GM23338 (cell line): ENCODE measurements around the gene STX1B. TPM values are rescaled to one million over a fixed set of nuclear protein-coding genes. Genes with fewer than 3 reads are reported as not detected.

ENCODE experiments used
- ATAC-seq: fragments of 200-7000 bp; cut with Tn5 transposase; 3 replicates; pipeline ENCODE4 v1.9.1; 2020
- DNase-seq: peaks from one replicate; pipeline ENCODE4 v3.0.0-alpha.2; 2015; ENCODE audit warnings: low spot score
- H2AFZ ChIP-seq: fragments of 200-600 bp; sonication (generic); 2 replicates; pipeline ENCODE4 v1.8.0; 2016; ENCODE audit warnings: antibody characterized with exemption, mild to moderate bottlenecking, moderate library complexity
- H3F3A ChIP-seq: fragments of 200-600 bp; sonication (generic); replicated peaks from 2 replicates; pipeline ENCODE4 v1.8.0; 2017; ENCODE audit warnings: antibody characterized with exemption, mixed run types, low read depth
- H3K27ac ChIP-seq: fragments of 200-600 bp; sonication (generic); 2 replicates; pipeline ENCODE4 v1.6.1; 2016; ENCODE audit warnings: low read depth
- H3K27me3 ChIP-seq: fragments of 200-600 bp; sonication (generic); 2 replicates; pipeline ENCODE4 v1.8.0; 2016; ENCODE audit warnings: mild to moderate bottlenecking, mixed run types, moderate library complexity; ENCODE audit not compliant: insufficient read depth
- H3K36me3 ChIP-seq: fragments of 200-600 bp; sonication (generic); 2 replicates; pipeline ENCODE4 v1.8.0; 2016; ENCODE audit warnings: mild to moderate bottlenecking; ENCODE audit not compliant: insufficient read depth
- H3K4me1 ChIP-seq: fragments of 200-600 bp; sonication (generic); 2 replicates; pipeline ENCODE4 v1.8.0; 2016; ENCODE audit warnings: mild to moderate bottlenecking, moderate library complexity; ENCODE audit not compliant: insufficient read depth
- H3K4me2 ChIP-seq: fragments of 200-600 bp; sonication (generic); 2 replicates; pipeline ENCODE4 v1.7.1; 2017; ENCODE audit warnings: mixed run types
- H3K4me3 ChIP-seq: fragments of 200-600 bp; sonication (generic); 2 replicates; pipeline ENCODE4 v1.6.1; 2016; ENCODE audit warnings: mixed run types
- H3K79me2 ChIP-seq: fragments of 200-600 bp; sonication (generic); replicated peaks from 2 replicates; pipeline ENCODE4 v1.8.0; 2017; ENCODE audit warnings: mild to moderate bottlenecking; ENCODE audit not compliant: insufficient read depth
- H3K9me2 ChIP-seq: fragments of 200-600 bp; sonication (generic); 2 replicates; pipeline ENCODE4 v1.8.0; 2017; ENCODE audit not compliant: insufficient read depth
- H4K20me1 ChIP-seq: fragments of 200-600 bp; sonication (generic); replicated peaks from 2 replicates; pipeline ENCODE4 v1.8.0; 2017; ENCODE audit warnings: mild to moderate bottlenecking; ENCODE audit not compliant: insufficient read depth
- H3K27ac Mint-ChIP-seq: 2 replicates; pipeline ENCODE4 v1.8.0; 2020; ENCODE audit warnings: inconsistent platforms, mild to moderate bottlenecking, moderate library complexity, mixed read lengths
- H3K27me3 Mint-ChIP-seq: 3 replicates; pipeline ENCODE4 v1.8.0; 2022; ENCODE audit warnings: low read depth, mild to moderate bottlenecking, moderate library complexity, mixed read lengths, inconsistent platforms; ENCODE audit not compliant: insufficient read depth, poor library complexity
- H3K36me3 Mint-ChIP-seq: 3 replicates; pipeline ENCODE4 v1.8.0; 2021; ENCODE audit warnings: low read depth, mild to moderate bottlenecking, inconsistent platforms, moderate library complexity, mixed read lengths
- H3K4me1 Mint-ChIP-seq: 3 replicates; pipeline ENCODE4 v1.8.0; 2020; ENCODE audit warnings: mild to moderate bottlenecking, inconsistent platforms, mixed read lengths
- H3K4me3 Mint-ChIP-seq: 3 replicates; pipeline ENCODE4 v1.8.0; 2021; ENCODE audit warnings: moderate library complexity, mild to moderate bottlenecking, inconsistent platforms, mixed read lengths
- H3K9me3 Mint-ChIP-seq: 3 replicates; pipeline ENCODE4 v1.8.0; 2020; ENCODE audit warnings: moderate library complexity, mild to moderate bottlenecking, inconsistent platforms, mixed read lengths
- CREB1 ChIP-seq: fragments of 250-450 bp; sonication (Bioruptor Pico); IDR thresholded peaks from 2 replicates; pipeline ENCODE4 v1.5.0; 2020; ENCODE audit warnings: low read depth, mild to moderate bottlenecking, moderate library complexity
- EZH2 ChIP-seq: fragments of 200-600 bp; sonication (generic); IDR thresholded peaks from one replicate; pipeline ENCODE4 v1.8.0; 2017; ENCODE audit warnings: antibody characterized with exemption, mild to moderate bottlenecking, low read depth; ENCODE audit not compliant: unreplicated experiment
- EZH2phosphoT487 ChIP-seq: fragments of 200-600 bp; sonication (generic); IDR thresholded peaks from one replicate; pipeline ENCODE4 v1.8.1; 2018; ENCODE audit warnings: antibody characterized with exemption; ENCODE audit not compliant: unreplicated experiment
- JUNB ChIP-seq: IDR thresholded peaks from one replicate; pipeline ENCODE4 v1.6.1; 2016; ENCODE audit warnings: antibody characterized with exemption; ENCODE audit not compliant: unreplicated experiment
- NANOG ChIP-seq: IDR thresholded peaks from 2 replicates; pipeline ENCODE4 v1.6.1; 2016; ENCODE audit warnings: antibody characterized with exemption, borderline replicate concordance
- POLR2AphosphoS5 ChIP-seq: IDR thresholded peaks from 2 replicates; pipeline ENCODE4 v1.6.1; 2016; ENCODE audit warnings: antibody characterized with exemption, low read depth
- STAT1 ChIP-seq: IDR thresholded peaks from one replicate; pipeline ENCODE4 v1.6.1; 2016; ENCODE audit warnings: antibody characterized with exemption; ENCODE audit not compliant: unreplicated experiment
- ZNF114 ChIP-seq: fragments of 250-450 bp; sonication (Bioruptor Pico); IDR thresholded peaks from 2 replicates; pipeline ENCODE4 v1.5.0; 2020; ENCODE audit warnings: mild to moderate bottlenecking, moderate library complexity
- ZNF331 ChIP-seq: fragments of 250-450 bp; sonication (Bioruptor Pico); IDR thresholded peaks from 2 replicates; pipeline ENCODE4 v1.5.0; 2020; ENCODE audit warnings: low read depth, mild to moderate bottlenecking, moderate library complexity
- polyA plus RNA-seq: library from polyadenylated mRNA; unstranded; fragments of >200 nt; fragmentation: Nextera tagmentation; extraction: Ambion mirVana; gene quantifications from 2 replicates; pipeline ENCODE4 v1.2.1, GENCODE V29; 2016
- total RNA-seq: library from RNA; depleted of rRNA; stranded (reverse); fragments of >200 nt; shearing (Covaris generic); gene quantifications from 2 replicates; pipeline ENCODE4 v1.2.3, GENCODE V29; 2014
- TF ChIP-seq, protein P1 (sequence below): IDR thresholded peaks from 2 replicates; pipeline ENCODE4 v1.6.1; 2016; ENCODE audit warnings: antibody characterized with exemption
- TF ChIP-seq, protein P2 (sequence below): IDR thresholded peaks from one replicate; pipeline ENCODE4 v1.6.1; 2018; ENCODE audit warnings: antibody characterized with exemption; ENCODE audit not compliant: unreplicated experiment
- TF ChIP-seq, protein P3 (sequence below), 2 experiments: fragments of 200-600 bp in 1 of 2; sonication (generic) in 1 of 2; conservative IDR thresholded peaks; 2 replicates each; pipeline versions ENCODE4 v1.5.1 to v1.6.1; 2016 to 2017; ENCODE audit warnings: antibody characterized with exemption in 2 of 2, low read depth in 2 of 2, mild to moderate bottlenecking in 2 of 2, moderate library complexity in 1 of 2
- TF ChIP-seq, protein P4 (sequence below): fragments of 250-450 bp; sonication (Bioruptor Pico); IDR thresholded peaks from 2 replicates; pipeline ENCODE4 v1.5.0; 2020; ENCODE audit warnings: mild to moderate bottlenecking, moderate library complexity

STX1B gene
- total and polyA plus RNA-seq, 2 experiments from 2014 or later, result 1.7 to 9.5 TPM

DNA sequence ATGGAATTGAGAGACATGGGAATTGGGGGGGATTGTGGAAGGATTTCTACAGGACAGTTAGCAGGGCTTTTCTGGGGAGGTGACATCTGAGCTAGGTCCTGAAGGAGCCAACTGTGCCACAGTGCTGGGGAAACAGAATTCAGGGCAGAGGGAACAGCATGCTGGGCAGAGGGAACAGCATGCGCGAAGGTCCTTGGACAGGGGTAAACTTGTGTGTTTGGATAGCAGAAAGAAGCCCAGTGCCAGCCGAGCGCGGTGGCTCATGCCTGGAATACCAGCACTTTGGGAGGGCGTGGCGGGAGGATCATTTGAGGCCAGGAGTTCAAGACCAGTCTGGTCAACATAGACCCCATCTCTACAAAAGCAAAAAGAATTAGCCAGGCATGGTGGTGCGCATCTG lies 3.8 kb downstream of the STX1B start:
- H3K27me3 ChIP-seq, result no peaks in the 10 kb centered on the region
- H4K20me1 ChIP-seq, result 0 out of 2 replicates have a peak, but pooled peaks cover 5% of the 10 kb centered on the region
- H3K9me2 ChIP-seq, result no peaks in the 10 kb centered on the region
- no peak for DNase-seq
- no peak overlapping the region for H3K4me3 ChIP-seq
- ATAC-seq, result no peak
- no peaks in the 10 kb centered on the region; the same call in 2 of the 3 replicates for H3K9me3 Mint-ChIP-seq
- H3K4me1 ChIP-seq, result no peaks in the 10 kb centered on the region; the same call in 1 of the 2 replicates
- no peaks in the 10 kb centered on the region; the same call in 2 of the 3 replicates for H3K36me3 Mint-ChIP-seq
- no peak overlapping the region; the same call in 2 of the 3 replicates for H3K4me3 Mint-ChIP-seq
- peaks cover 20% of the 10 kb centered on the region for H3K4me1 Mint-ChIP-seq
- H3K36me3 ChIP-seq, result no peaks in the 10 kb centered on the region; the same call in 1 of the 2 replicates
- peaks cover 14% of the 10 kb centered on the region for H3K79me2 ChIP-seq
- no peak overlapping the region for H3K27ac Mint-ChIP-seq
- H3K27ac ChIP-seq, result no peak overlapping the region
- TF ChIP-seq EZH2phosphoT487 (no peak), JUNB (no peak), ZNF331 (CRISPR knock-in tag) (no peak), POLR2AphosphoS5 (no peak), NANOG (no peak), EZH2 (no peak), STAT1 (no peak), ZNF114 (CRISPR knock-in tag) (no peak), CREB1 (CRISPR knock-in tag) (no peak)
- TF ChIP-seq, protein P1, sequence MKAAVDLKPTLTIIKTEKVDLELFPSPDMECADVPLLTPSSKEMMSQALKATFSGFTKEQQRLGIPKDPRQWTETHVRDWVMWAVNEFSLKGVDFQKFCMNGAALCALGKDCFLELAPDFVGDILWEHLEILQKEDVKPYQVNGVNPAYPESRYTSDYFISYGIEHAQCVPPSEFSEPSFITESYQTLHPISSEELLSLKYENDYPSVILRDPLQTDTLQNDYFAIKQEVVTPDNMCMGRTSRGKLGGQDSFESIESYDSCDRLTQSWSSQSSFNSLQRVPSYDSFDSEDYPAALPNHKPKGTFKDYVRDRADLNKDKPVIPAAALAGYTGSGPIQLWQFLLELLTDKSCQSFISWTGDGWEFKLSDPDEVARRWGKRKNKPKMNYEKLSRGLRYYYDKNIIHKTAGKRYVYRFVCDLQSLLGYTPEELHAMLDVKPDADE, result no peak
- TF ChIP-seq, protein P2, sequence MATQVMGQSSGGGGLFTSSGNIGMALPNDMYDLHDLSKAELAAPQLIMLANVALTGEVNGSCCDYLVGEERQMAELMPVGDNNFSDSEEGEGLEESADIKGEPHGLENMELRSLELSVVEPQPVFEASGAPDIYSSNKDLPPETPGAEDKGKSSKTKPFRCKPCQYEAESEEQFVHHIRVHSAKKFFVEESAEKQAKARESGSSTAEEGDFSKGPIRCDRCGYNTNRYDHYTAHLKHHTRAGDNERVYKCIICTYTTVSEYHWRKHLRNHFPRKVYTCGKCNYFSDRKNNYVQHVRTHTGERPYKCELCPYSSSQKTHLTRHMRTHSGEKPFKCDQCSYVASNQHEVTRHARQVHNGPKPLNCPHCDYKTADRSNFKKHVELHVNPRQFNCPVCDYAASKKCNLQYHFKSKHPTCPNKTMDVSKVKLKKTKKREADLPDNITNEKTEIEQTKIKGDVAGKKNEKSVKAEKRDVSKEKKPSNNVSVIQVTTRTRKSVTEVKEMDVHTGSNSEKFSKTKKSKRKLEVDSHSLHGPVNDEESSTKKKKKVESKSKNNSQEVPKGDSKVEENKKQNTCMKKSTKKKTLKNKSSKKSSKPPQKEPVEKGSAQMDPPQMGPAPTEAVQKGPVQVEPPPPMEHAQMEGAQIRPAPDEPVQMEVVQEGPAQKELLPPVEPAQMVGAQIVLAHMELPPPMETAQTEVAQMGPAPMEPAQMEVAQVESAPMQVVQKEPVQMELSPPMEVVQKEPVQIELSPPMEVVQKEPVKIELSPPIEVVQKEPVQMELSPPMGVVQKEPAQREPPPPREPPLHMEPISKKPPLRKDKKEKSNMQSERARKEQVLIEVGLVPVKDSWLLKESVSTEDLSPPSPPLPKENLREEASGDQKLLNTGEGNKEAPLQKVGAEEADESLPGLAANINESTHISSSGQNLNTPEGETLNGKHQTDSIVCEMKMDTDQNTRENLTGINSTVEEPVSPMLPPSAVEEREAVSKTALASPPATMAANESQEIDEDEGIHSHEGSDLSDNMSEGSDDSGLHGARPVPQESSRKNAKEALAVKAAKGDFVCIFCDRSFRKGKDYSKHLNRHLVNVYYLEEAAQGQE, result no peak
- TF ChIP-seq, protein P3, sequence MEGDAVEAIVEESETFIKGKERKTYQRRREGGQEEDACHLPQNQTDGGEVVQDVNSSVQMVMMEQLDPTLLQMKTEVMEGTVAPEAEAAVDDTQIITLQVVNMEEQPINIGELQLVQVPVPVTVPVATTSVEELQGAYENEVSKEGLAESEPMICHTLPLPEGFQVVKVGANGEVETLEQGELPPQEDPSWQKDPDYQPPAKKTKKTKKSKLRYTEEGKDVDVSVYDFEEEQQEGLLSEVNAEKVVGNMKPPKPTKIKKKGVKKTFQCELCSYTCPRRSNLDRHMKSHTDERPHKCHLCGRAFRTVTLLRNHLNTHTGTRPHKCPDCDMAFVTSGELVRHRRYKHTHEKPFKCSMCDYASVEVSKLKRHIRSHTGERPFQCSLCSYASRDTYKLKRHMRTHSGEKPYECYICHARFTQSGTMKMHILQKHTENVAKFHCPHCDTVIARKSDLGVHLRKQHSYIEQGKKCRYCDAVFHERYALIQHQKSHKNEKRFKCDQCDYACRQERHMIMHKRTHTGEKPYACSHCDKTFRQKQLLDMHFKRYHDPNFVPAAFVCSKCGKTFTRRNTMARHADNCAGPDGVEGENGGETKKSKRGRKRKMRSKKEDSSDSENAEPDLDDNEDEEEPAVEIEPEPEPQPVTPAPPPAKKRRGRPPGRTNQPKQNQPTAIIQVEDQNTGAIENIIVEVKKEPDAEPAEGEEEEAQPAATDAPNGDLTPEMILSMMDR (conservative IDR thresholded peaks at IDR 0.05; ENCODE audit: low read depth in 2 of 2), result no peak
- TF ChIP-seq, protein P4, sequence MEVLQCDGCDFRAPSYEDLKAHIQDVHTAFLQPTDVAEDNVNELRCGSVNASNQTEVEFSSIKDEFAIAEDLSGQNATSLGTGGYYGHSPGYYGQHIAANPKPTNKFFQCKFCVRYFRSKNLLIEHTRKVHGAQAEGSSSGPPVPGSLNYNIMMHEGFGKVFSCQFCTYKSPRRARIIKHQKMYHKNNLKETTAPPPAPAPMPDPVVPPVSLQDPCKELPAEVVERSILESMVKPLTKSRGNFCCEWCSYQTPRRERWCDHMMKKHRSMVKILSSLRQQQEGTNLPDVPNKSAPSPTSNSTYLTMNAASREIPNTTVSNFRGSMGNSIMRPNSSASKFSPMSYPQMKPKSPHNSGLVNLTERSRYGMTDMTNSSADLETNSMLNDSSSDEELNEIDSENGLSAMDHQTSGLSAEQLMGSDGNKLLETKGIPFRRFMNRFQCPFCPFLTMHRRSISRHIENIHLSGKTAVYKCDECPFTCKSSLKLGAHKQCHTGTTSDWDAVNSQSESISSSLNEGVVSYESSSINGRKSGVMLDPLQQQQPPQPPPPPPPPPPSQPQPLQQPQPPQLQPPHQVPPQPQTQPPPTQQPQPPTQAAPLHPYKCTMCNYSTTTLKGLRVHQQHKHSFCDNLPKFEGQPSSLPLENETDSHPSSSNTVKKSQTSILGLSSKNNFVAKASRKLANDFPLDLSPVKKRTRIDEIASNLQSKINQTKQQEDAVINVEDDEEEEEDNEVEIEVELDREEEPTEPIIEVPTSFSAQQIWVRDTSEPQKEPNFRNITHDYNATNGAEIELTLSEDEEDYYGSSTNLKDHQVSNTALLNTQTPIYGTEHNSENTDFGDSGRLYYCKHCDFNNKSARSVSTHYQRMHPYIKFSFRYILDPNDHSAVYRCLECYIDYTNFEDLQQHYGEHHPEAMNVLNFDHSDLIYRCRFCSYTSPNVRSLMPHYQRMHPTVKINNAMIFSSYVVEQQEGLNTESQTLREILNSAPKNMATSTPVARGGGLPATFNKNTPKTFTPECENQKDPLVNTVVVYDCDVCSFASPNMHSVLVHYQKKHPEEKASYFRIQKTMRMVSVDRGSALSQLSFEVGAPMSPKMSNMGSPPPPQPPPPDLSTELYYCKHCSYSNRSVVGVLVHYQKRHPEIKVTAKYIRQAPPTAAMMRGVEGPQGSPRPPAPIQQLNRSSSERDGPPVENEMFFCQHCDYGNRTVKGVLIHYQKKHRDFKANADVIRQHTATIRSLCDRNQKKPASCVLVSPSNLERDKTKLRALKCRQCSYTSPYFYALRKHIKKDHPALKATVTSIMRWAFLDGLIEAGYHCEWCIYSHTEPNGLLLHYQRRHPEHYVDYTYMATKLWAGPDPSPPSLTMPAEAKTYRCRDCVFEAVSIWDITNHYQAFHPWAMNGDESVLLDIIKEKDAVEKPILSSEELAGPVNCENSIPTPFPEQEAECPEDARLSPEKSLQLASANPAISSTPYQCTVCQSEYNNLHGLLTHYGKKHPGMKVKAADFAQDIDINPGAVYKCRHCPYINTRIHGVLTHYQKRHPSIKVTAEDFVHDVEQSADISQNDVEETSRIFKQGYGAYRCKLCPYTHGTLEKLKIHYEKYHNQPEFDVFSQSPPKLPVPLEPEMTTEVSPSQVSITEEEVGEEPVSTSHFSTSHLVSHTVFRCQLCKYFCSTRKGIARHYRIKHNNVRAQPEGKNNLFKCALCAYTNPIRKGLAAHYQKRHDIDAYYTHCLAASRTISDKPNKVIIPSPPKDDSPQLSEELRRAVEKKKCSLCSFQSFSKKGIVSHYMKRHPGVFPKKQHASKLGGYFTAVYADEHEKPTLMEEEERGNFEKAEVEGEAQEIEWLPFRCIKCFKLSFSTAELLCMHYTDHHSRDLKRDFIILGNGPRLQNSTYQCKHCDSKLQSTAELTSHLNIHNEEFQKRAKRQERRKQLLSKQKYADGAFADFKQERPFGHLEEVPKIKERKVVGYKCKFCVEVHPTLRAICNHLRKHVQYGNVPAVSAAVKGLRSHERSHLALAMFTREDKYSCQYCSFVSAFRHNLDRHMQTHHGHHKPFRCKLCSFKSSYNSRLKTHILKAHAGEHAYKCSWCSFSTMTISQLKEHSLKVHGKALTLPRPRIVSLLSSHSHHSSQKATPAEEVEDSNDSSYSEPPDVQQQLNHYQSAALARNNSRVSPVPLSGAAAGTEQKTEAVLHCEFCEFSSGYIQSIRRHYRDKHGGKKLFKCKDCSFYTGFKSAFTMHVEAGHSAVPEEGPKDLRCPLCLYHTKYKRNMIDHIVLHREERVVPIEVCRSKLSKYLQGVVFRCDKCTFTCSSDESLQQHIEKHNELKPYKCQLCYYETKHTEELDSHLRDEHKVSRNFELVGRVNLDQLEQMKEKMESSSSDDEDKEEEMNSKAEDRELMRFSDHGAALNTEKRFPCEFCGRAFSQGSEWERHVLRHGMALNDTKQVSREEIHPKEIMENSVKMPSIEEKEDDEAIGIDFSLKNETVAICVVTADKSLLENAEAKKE (CRISPR knock-in tag), result no peak
- H2AFZ ChIP-seq, result no peak overlapping the region
- no peaks in the 10 kb centered on the region for H3F3A ChIP-seq
- no peak overlapping the region for H3K4me2 ChIP-seq
- H3K27me3 Mint-ChIP-seq, result peaks cover 23% of the 10 kb centered on the region
